GM12872 (cell line): ENCODE data around the gene TENT4B.

Experiments used
- TF ChIP-seq, protein P1 (sequence below): IDR thresholded peaks from 3 replicates; pipeline ENCODE4 v1.5.1; 2011; ENCODE audit warnings: low read depth, mild to moderate bottlenecking, low read length, moderate library complexity; ENCODE audit not compliant: insufficient read depth

Gene TENT4B

DNA sequence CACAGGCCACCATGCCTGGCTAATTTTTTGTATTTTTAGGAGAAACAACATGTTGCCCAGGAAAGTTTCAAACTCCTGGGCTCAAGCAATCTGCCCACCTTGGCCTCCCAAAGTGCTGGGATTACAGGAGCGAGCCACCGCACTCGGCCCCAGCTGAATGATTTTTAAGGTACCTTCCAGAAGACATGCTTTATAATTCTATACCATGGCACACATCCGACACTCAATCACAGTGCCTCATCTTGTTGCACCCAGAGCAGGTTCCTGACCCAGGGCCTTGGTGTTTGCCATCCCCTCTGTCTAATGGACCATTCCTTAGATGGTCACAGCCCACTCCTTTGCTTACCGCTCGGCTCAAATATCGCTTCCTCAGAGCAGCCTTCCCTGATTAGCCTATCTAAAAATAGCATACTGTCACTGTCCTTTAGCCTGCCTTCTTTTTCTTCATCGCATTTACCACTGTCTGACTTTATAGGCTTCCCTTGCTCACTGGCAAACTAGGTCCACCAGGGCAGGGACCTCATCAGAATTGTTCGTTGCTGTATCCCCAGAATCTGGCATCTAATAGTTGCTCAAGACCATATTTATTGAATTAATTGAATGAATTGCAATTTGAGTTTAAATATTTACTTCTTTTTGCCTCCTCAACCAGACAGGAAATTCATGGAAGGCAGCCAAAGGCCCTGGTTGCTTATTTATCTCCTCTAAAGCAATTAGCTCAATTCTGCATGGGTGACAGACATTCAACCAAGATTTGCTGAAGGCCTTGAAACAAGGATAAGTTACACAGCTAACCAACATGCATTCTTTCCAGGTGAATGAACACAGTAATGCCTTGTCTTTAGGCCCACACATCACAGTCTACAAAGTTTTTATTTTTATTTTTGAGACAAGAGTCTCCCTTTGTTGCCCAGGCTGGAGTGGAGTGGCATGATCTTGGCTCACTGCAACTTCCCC lies 6.3 kb upstream of the TENT4B start:
- TF ChIP-seq, protein P1, sequence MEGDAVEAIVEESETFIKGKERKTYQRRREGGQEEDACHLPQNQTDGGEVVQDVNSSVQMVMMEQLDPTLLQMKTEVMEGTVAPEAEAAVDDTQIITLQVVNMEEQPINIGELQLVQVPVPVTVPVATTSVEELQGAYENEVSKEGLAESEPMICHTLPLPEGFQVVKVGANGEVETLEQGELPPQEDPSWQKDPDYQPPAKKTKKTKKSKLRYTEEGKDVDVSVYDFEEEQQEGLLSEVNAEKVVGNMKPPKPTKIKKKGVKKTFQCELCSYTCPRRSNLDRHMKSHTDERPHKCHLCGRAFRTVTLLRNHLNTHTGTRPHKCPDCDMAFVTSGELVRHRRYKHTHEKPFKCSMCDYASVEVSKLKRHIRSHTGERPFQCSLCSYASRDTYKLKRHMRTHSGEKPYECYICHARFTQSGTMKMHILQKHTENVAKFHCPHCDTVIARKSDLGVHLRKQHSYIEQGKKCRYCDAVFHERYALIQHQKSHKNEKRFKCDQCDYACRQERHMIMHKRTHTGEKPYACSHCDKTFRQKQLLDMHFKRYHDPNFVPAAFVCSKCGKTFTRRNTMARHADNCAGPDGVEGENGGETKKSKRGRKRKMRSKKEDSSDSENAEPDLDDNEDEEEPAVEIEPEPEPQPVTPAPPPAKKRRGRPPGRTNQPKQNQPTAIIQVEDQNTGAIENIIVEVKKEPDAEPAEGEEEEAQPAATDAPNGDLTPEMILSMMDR: no peak

DNA sequence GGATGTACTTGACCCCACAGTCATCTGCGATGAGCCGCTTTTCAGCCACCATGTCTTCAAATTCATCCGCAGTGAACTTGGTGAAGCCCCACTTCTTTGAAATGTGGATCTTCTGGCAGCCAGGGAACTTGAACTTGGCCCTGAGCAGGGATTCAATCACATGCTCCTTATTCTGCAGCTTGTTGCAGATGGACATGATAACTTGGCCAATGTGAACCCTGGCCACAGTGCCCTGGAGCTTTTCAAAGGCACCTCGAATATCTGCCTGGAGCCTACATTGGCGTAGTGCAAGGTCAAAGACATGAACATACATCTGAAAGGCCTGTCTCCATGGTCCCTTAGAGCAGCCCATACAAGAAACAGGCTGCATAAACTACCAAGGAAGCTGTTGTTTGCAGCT lies 1.8 kb upstream of the TENT4B start:
- TF ChIP-seq, protein P1: no peak

DNA sequence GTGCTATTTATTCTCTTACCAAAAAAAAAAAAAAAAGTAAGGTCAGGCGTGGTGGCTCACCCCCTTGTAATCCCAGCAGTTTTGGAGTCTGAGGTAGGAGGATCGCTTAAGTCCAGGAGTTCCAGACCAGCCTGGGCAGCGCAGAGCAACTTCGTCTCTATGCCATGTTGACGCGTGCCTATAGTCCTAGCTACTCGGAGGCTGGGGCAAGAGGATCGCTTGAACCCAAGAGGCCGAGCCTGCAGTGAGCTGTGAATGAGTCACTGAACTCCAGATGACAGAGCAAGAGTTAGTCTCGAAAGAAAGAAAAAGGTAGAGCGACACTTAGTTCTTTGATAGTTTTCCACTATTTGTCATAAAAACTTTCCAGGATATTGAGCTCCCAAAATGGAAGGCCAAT lies 1.4 kb upstream of the TENT4B start:
- TF ChIP-seq, protein P1: no peak

DNA sequence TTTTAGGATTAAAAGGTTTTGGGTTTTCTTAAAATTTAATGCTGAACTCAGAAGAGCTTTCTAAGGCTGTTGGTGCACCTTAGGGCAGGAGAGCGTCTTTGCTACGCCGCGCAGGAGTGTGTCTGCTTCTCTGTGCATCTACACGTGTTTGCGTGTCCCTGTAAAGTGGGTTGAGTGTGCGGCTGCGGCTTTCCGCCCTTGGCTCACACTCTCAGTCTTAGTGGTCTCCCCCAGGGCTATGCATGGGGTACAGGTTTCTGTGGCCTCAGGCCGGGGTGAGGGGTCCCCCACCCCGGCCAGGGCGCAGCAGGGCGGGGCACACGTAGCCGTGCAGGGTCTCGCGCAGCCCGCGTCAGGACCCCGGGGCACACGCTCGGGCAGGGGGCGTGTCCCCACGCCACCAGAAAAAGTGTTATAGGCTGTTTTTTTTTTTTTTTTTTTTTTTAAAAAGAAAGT lies 727 bp upstream of the TENT4B start:
- TF ChIP-seq, protein P1: no peak

DNA sequence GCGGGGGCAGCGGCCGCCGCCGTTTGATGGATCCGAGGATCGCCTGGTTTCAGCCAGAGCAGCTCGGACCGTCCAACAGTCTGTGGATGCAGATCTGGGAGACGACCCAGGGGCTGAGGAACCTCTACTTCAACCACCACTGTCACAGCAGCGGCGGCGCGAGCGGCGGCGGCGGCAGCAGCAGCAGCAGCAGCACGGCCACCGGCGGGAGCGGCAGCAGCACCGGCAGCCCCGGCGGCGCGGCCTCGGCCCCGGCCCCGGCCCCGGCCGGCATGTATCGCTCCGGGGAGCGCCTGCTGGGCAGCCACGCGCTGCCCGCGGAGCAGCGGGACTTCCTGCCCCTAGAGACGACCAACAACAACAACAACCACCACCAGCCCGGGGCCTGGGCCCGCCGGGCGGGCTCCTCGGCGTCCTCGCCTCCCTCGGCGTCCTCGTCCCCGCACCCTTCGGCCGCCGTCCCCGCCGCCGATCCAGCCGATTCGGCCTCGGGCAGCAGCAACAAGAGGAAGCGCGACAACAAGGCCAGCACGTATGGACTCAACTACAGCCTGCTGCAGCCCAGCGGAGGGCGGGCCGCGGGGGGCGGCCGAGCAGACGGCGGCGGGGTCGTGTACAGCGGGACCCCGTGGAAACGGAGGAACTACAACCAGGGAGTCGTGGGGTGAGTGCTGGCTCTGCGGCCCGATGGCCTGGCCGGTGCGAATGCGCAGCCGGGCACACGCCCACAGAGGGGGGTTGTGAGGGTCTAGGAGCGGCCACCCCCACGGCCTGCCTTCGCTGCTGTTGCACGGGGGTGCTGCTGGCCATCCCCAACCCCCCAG lies 702 bp downstream of the TENT4B start:
- TF ChIP-seq, protein P1: no peak

DNA sequence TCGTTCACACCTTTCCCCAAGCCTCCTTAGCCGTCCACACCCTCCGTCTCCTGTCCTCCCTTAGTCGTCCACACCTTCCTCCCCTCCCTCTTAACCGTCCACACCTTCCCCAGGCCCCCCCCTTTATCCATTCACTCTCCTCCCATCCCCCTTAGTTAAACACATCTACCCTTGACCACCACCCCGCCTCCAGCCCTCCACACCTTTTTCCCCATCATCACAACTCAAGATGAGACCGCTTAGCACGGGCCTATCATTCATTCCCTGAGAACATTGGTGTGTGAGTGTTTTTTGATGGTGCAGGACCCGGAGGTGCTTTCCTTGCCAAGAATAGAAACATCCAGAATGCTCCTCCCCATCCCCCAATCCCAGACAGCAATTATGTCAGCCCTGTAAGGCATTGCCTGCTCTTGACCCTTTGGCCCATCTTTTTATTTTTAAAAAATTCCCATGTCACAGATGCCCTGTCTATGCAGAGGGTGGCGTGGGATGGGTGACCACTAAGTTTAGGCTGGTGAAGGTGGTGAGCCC lies 1.4 kb downstream of the TENT4B start:
- TF ChIP-seq, protein P1: no peak

DNA sequence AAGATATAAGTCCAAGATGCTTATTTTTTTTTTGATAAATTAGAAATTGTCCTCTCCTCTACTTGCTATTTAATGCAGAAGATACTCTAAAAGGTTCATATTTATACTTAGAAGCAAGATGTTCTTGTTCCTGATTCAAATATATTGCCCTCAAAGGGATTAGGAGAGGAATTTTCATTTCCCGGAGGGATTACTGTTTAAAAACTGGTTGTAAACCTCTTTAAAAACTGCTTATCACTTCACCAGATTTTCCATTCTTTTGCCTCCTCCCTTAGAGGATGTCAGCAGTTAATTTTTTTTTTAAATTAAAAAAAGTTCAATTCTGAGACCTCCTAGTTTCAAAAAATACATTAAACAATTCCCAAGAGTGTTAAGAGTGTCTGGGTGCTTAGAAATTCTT lies 2.8 kb downstream of the TENT4B start:
- TF ChIP-seq, protein P1: no peak
